ENCODE results near the gene PLAAT5. TPM values are rescaled to one million over a fixed set of nuclear protein-coding genes. Genes with fewer than 3 reads are reported as not detected.

The PLAAT5 gene
- total RNA-seq, 2 experiments from 2014 or later, result 0.16 TPM; not detected in 1

DNA sequence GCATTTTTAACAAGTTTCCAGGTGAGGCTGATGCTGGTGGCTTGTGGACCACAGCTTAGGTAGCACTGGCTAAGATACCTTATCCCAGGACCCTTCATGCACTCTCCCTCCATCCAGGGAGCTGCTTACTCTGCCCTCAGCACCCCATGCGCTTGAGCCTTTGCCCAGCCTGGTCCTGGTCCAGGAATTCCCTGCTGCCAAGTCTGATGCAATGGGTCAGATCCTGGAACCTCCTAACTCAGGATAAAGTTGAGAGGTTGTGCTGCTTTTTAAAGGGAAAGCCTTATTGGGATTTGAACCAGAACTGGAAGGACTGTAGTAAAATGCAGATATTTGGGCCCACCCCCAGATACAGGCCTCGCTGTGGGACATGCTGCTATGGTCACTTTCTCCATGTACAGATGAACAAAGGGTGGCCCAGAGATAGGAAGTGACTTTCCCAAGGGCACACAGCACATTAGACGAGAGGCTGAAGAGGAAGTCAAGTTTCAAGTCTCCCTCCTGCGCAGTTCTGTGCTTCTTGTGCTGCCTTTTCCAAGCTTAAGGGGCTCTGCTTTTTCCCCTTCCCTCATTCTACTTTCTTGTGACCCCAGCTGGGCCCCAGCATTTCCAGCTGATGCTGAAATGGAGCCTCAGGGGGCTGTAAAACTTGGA, 14.1 kb upstream of the PLAAT5 start:
- H3K36me3 ChIP-seq (ENCODE audit: insufficient read depth, low read length), result no peaks in the 10 kb centered on the region
- H3K4me3 Mint-ChIP-seq, result no peak overlapping the region
- no peaks in the 10 kb centered on the region for H3K27me3 Mint-ChIP-seq
- no peak overlapping the region for H3K27ac Mint-ChIP-seq
- ChIA-PET CTCF (interaction anchor here (0.7 to 1.0 kb wide), 2 partner anchors 14 to 27 kb away, joined by 3 read pairs; partner anchors contain the start of gene PLAAT5), POLR2A (interaction anchor here (1.3 kb wide), 2 partner anchors 31 to 32 kb away, joined by 3 to 4 read pairs; partner anchors contain the start of gene PLAAT4)
- H3K27ac ChIP-seq (ENCODE audit: low read depth in 1 of 2, low read length in 2 of 2), result no peak overlapping the region
- no peak overlapping the region for H3K4me3 ChIP-seq (ENCODE audit: low read length)
- ATAC-seq (ENCODE audit: poor library complexity) (no peak), DNase-seq (peak in 1 of 14 experiments; percentile 16)
- H3K27me3 ChIP-seq (ENCODE audit: control insufficient read depth in 1 of 2, insufficient read depth in 2 of 2, low read length in 2 of 2), result no peaks in the 10 kb centered on the region
- TF ChIP-seq, protein P1, sequence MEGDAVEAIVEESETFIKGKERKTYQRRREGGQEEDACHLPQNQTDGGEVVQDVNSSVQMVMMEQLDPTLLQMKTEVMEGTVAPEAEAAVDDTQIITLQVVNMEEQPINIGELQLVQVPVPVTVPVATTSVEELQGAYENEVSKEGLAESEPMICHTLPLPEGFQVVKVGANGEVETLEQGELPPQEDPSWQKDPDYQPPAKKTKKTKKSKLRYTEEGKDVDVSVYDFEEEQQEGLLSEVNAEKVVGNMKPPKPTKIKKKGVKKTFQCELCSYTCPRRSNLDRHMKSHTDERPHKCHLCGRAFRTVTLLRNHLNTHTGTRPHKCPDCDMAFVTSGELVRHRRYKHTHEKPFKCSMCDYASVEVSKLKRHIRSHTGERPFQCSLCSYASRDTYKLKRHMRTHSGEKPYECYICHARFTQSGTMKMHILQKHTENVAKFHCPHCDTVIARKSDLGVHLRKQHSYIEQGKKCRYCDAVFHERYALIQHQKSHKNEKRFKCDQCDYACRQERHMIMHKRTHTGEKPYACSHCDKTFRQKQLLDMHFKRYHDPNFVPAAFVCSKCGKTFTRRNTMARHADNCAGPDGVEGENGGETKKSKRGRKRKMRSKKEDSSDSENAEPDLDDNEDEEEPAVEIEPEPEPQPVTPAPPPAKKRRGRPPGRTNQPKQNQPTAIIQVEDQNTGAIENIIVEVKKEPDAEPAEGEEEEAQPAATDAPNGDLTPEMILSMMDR (IDR thresholded peaks at IDR 0.05), result no peak
- H3K36me3 Mint-ChIP-seq (ENCODE audit: low read depth), result peaks cover 11% of the 10 kb centered on the region
- H3K9me3 Mint-ChIP-seq, result peaks cover 6% of the 10 kb centered on the region
- peaks cover 20% of the 10 kb centered on the region for H3K4me1 Mint-ChIP-seq (ENCODE audit: low read depth)
- intact Hi-C loops (cut with DNase I, micrococcal nuclease), result no loop called here
- peaks cover 19% of the 10 kb centered on the region for H3K4me1 ChIP-seq (ENCODE audit: insufficient read depth, low read length)
- H3K9me3 ChIP-seq (ENCODE audit: control insufficient read depth in 1 of 2, insufficient read depth in 1 of 2, low read length in 2 of 2), result peaks cover 6 to 8% of the 10 kb centered on the region in 2 experiments

- intact Hi-C loops (cut with DNase I, micrococcal nuclease), result no loop called here
- ChIA-PET CTCF (interaction anchor here (1.0 kb wide), 1 partner anchor 13 kb away, joined by 3 read pairs; the partner anchor contains the start of gene PLAAT5), POLR2A (interaction anchor here (1.3 kb wide), 1 partner anchor 32 kb away, joined by 3 read pairs; the partner anchor contains the start of gene PLAAT4)
- Histone ChIP-seq H3K27me3 (ENCODE audit: control insufficient read depth in 1 of 2, insufficient read depth in 2 of 2, low read length in 2 of 2) (no peaks in the 10 kb centered on the region), H3K36me3 (ENCODE audit: insufficient read depth, low read length) (no peaks in the 10 kb centered on the region), H3K4me1 (ENCODE audit: insufficient read depth, low read length) (peaks cover 19% of the 10 kb centered on the region), H3K27ac (ENCODE audit: low read depth in 1 of 2, low read length in 2 of 2) (no peak overlapping the region), H3K9me3 (ENCODE audit: control insufficient read depth in 1 of 2, insufficient read depth in 1 of 2, low read length in 2 of 2) (peaks cover 7 to 9% of the 10 kb centered on the region in 2 experiments), H3K4me3 (ENCODE audit: low read length) (no peak overlapping the region)
- ATAC-seq (ENCODE audit: poor library complexity) (no peak), DNase-seq (no peak)
- H3K27ac Mint-ChIP-seq, result no peak overlapping the region
- peaks cover 10% of the 10 kb centered on the region for H3K9me3 Mint-ChIP-seq
- TF ChIP-seq, protein P1 (IDR thresholded peaks at IDR 0.05), result no peak
- H3K4me3 Mint-ChIP-seq, result no peak overlapping the region
- peaks cover 11% of the 10 kb centered on the region for H3K36me3 Mint-ChIP-seq (ENCODE audit: low read depth)
- peaks cover 20% of the 10 kb centered on the region for H3K4me1 Mint-ChIP-seq (ENCODE audit: low read depth)
- H3K27me3 Mint-ChIP-seq, result no peaks in the 10 kb centered on the region
Observed at GRCh38 chr11:63504054-63504453, 13.1 kb upstream of the PLAAT5 start.

- ATAC-seq (ENCODE audit: poor library complexity) (no peak), DNase-seq (peak in 2 of 14 experiments; percentile 42 to 47)
- peaks cover 10% of the 10 kb centered on the region for H3K9me3 Mint-ChIP-seq
- H3K27me3 ChIP-seq (ENCODE audit: control insufficient read depth in 1 of 2, insufficient read depth in 2 of 2, low read length in 2 of 2), result no peaks in the 10 kb centered on the region
- H3K4me1 Mint-ChIP-seq (ENCODE audit: low read depth), result peaks cover 20% of the 10 kb centered on the region
- H3K27ac ChIP-seq (ENCODE audit: low read depth in 1 of 2, low read length in 2 of 2), result no peak overlapping the region
- no peak overlapping the region for H3K4me3 ChIP-seq (ENCODE audit: low read length)
- H3K9me3 ChIP-seq (ENCODE audit: control insufficient read depth in 1 of 2, insufficient read depth in 1 of 2, low read length in 2 of 2), result peaks cover 9 to 11% of the 10 kb centered on the region in 2 experiments
- ChIA-PET CTCF (no interaction called here), POLR2A (interaction anchor here (1.3 kb wide), 1 partner anchor 33 kb away, joined by 3 read pairs; the partner anchor contains the start of gene PLAAT4)
- peaks cover 4% of the 10 kb centered on the region for H3K27me3 Mint-ChIP-seq
- intact Hi-C loops (cut with DNase I, micrococcal nuclease), result no loop called here
- no peak overlapping the region for H3K4me3 Mint-ChIP-seq
- peaks cover 11% of the 10 kb centered on the region for H3K36me3 Mint-ChIP-seq (ENCODE audit: low read depth)
- peaks cover 19% of the 10 kb centered on the region for H3K4me1 ChIP-seq (ENCODE audit: insufficient read depth, low read length)
- no peak overlapping the region for H3K27ac Mint-ChIP-seq
- TF ChIP-seq, protein P1 (IDR thresholded peaks at IDR 0.05), result no peak
- no peaks in the 10 kb centered on the region for H3K36me3 ChIP-seq (ENCODE audit: insufficient read depth, low read length)
Observed at GRCh38 chr11:63503492-63503891, 12.5 kb upstream of the PLAAT5 start.
